A549 (cell line): Measurements from ENCODE around the gene ERO1B. TPM values are rescaled to one million over a fixed set of nuclear protein-coding genes. Genes with fewer than 3 reads are reported as not detected.
A peak's percentile ranks its signal among the peaks of the same experiment; 100 is the strongest.

Experiments
- ATAC-seq, 2 experiments: fragments of 200-7000 bp in 1 of 2; fragments of >200 bp in 1 of 2; cut with Nextera tagmentation in 1 of 2; cut with Tn5 transposase in 1 of 2; 3 replicates each; pipeline versions ENCODE4 v1.8.0 to v1.9.1; 2018 to 2020; ENCODE audit warnings: mild to moderate bottlenecking in 1 of 2, moderate library complexity in 1 of 2
- CTCF ChIA-PET: fragments of 300-600 bp; sonication (Branson Sonifier 250); formaldehyde crosslinking; extraction: SDS; loops from one replicate; lab custom pipeline; 2021; ENCODE audit warnings: antibody characterized with exemption, inconsistent platforms; lab: Yijun Ruan, JAX
- POLR2A ChIA-PET: fragments of 350-600 bp; formaldehyde crosslinking; extraction: SDS; loops from one replicate; lab custom pipeline; 2021; ENCODE audit warnings: antibody characterized with exemption, inconsistent platforms; lab: Yijun Ruan, JAX
- DNase-seq, 2 experiments: peaks; one replicate each; pipeline versions ENCODE4 v3.0.0 to v3.0.0-alpha.2; 2011 to 2016; ENCODE audit warnings: low read depth in 1 of 2, low spot score in 1 of 2
- FAIRE-seq: peaks from 2 replicates; lab custom pipeline; 2011; peaks lifted over from hg19 to GRCh38; lab: Jason Lieb, UNC
- H3K27ac ChIP-seq, 2 experiments: fragments of >200 bp; sonication (Bioruptor Twin); formaldehyde crosslinking; 3 replicates each; pipeline ENCODE4 v1.5.1; 2016 to 2017
- H3K4me1 ChIP-seq: fragments of >200 bp; sonication (Bioruptor Twin); formaldehyde crosslinking; 3 replicates; pipeline ENCODE4 v1.6.1; 2016
- H3K4me2 ChIP-seq: fragments of >200 bp; sonication (Bioruptor Twin); formaldehyde crosslinking; 3 replicates; pipeline ENCODE4 v1.6.1; 2016
- H3K4me3 ChIP-seq: fragments of >200 bp; sonication (Bioruptor Twin); formaldehyde crosslinking; 3 replicates; pipeline ENCODE4 v1.5.1; 2016
- H3K9me3 ChIP-seq: fragments of >200 bp; sonication (Bioruptor Twin); formaldehyde crosslinking; 3 replicates; pipeline ENCODE4 v1.6.1; 2016
- ATOH8 ChIP-seq: fragments of 250-450 bp; sonication (Bioruptor Pico); IDR thresholded peaks from 2 replicates; pipeline ENCODE4 v1.5.0; 2020; ENCODE audit warnings: low read depth, mild to moderate bottlenecking, moderate library complexity
- CBX2 ChIP-seq: fragments of 200-600 bp; sonication (generic); IDR thresholded peaks from 2 replicates; pipeline ENCODE4 v1.6.1; 2016; ENCODE audit warnings: low read depth, mild to moderate bottlenecking, borderline replicate concordance
- CBX8 ChIP-seq: fragments of 200-600 bp; sonication (generic); IDR thresholded peaks from 2 replicates; pipeline ENCODE4 v1.6.1; 2016
- CEBPB ChIP-seq, 2 experiments: fragments of >200 bp in 1 of 2; sonication (Bioruptor Twin) in 1 of 2; formaldehyde crosslinking in 1 of 2; IDR thresholded peaks; 2 replicates each; pipeline ENCODE4 v1.6.1; 2012 to 2016
- E2F6 ChIP-seq: IDR thresholded peaks from 2 replicates; pipeline ENCODE4 v1.6.1; 2012; ENCODE audit warnings: low read depth, borderline replicate concordance
- EHF ChIP-seq: fragments of 250-450 bp; sonication (Bioruptor Pico); IDR thresholded peaks from 2 replicates; pipeline ENCODE4 v1.5.0; 2020; ENCODE audit warnings: mild to moderate bottlenecking
- EHMT2 ChIP-seq: fragments of 200-600 bp; sonication (generic); IDR thresholded peaks from 2 replicates; pipeline ENCODE4 v1.6.1; 2016; ENCODE audit warnings: antibody characterized with exemption, low read depth, mild to moderate bottlenecking, moderate library complexity
- EP300 ChIP-seq, 2 experiments: fragments of >200 bp; sonication (Bioruptor Twin); formaldehyde crosslinking; IDR thresholded peaks; 2 replicates in 1 of 2; 3 replicates in 1 of 2; pipeline ENCODE4 v1.6.1; 2016 to 2017
- ESRRA ChIP-seq: fragments of 150-350 bp; IDR thresholded peaks from 2 replicates; pipeline ENCODE4 v1.6.1; 2014; ENCODE audit warnings: mild to moderate bottlenecking, low read length, borderline replicate concordance
- FOSL2 ChIP-seq, 2 experiments: fragments of 450-650 bp in 1 of 2; fragments of >200 bp in 1 of 2; sonication (Bioruptor Twin) in 1 of 2; formaldehyde crosslinking; IDR thresholded peaks; 2 replicates each; pipeline versions ENCODE4 v1.5.0 to v1.6.1; 2016 to 2020; ENCODE audit warnings: mild to moderate bottlenecking in 1 of 2, moderate library complexity in 1 of 2
- HDAC2 ChIP-seq: fragments of 200-600 bp; sonication (generic); IDR thresholded peaks from 2 replicates; pipeline ENCODE4 v1.6.1; 2016
- HOXA7 ChIP-seq: fragments of 250-450 bp; sonication (Bioruptor Pico); IDR thresholded peaks from 2 replicates; pipeline ENCODE4 v1.5.0; 2020; ENCODE audit warnings: mild to moderate bottlenecking, moderate library complexity
- HOXB5 ChIP-seq: fragments of 250-450 bp; sonication (Bioruptor Pico); IDR thresholded peaks from 2 replicates; pipeline ENCODE4 v1.5.0; 2020; ENCODE audit warnings: mild to moderate bottlenecking, moderate library complexity
- JUN ChIP-seq, 2 experiments: fragments of >200 bp; sonication (Bioruptor Twin); formaldehyde crosslinking; IDR thresholded peaks; 2 replicates in 1 of 2; 3 replicates in 1 of 2; pipeline ENCODE4 v1.6.1; 2016 to 2017
- MAFK ChIP-seq: fragments of 450-650 bp; IDR thresholded peaks from 2 replicates; pipeline ENCODE4 v1.6.1; 2014; ENCODE audit not compliant: partially characterized antibody
- MAZ ChIP-seq: fragments of 150-350 bp; IDR thresholded peaks from 2 replicates; pipeline ENCODE4 v1.6.1; 2014; ENCODE audit warnings: antibody characterized with exemption, low read depth, low read length, borderline replicate concordance
- NR3C1 ChIP-seq: fragments of >200 bp; sonication (Bioruptor Twin); formaldehyde crosslinking; IDR thresholded peaks from 3 replicates; pipeline ENCODE4 v1.6.1; 2017
- POLR2A ChIP-seq: IDR thresholded peaks from 2 replicates; pipeline ENCODE4 v1.6.1; 2012; ENCODE audit warnings: mild to moderate bottlenecking, low read length
- POLR2AphosphoS2 ChIP-seq: conservative IDR thresholded peaks from 2 replicates; pipeline ENCODE4 v1.6.1; 2012; ENCODE audit warnings: low read length, improper control_type of control experiment, inconsistent platforms
- RFX5 ChIP-seq: fragments of 450-650 bp; IDR thresholded peaks from 2 replicates; pipeline ENCODE4 v1.7.1; 2014; ENCODE audit warnings: antibody characterized with exemption, mild to moderate bottlenecking, moderate library complexity
- TFCP2L1 ChIP-seq: fragments of 250-450 bp; sonication (Bioruptor Pico); IDR thresholded peaks from 2 replicates; pipeline ENCODE4 v1.5.0; 2021; ENCODE audit warnings: mild to moderate bottlenecking
- ZFP36 ChIP-seq: fragments of 450-650 bp; IDR thresholded peaks from 2 replicates; pipeline ENCODE4 v1.6.1; 2014; ENCODE audit warnings: borderline replicate concordance; ENCODE audit not compliant: partially characterized antibody
- WGBS: methylation state at CpG from one replicate; pipeline ENCODE4 v1.1.6; 2017; ENCODE audit errors: missing lambda C conversion rate; 5-methylcytosine and 5-hydroxymethylcytosine counted together
- polyA plus RNA-seq, 4 experiments: library from polyadenylated mRNA; depleted of rRNA in 3 of 4; stranded (reverse); fragments of >200 nt; fragmentation: RNase III in 1 of 4; extraction: RNeasy Plus Mini Kit Qiagen cat#74134 plus additional on column Dnase treatment in 1 of 4; gene quantifications; 2 replicates in 3 of 4; 3 replicates in 1 of 4; pipeline ENCODE4 v1.2.3, GENCODE V29; 2011 to 2017
- TF ChIP-seq, protein P1 (sequence below): IDR thresholded peaks from 2 replicates; pipeline ENCODE4 v1.6.1; 2012
- TF ChIP-seq, protein P2 (sequence below): fragments of 150-350 bp; IDR thresholded peaks from 2 replicates; pipeline ENCODE4 v1.6.1; 2014; ENCODE audit warnings: low read depth, mild to moderate bottlenecking, low read length
- TF ChIP-seq, protein P3 (sequence below): fragments of 250-450 bp; sonication (Bioruptor Pico); IDR thresholded peaks from 2 replicates; pipeline ENCODE4 v1.5.0; 2021; ENCODE audit warnings: mild to moderate bottlenecking, moderate library complexity, borderline replicate concordance

The ERO1B gene
- polyA plus RNA-seq, 2 of the 4 experiments (the other 2 are of a cell fraction): 3.2 to 9.8 TPM

- TF ChIP-seq, protein P1, sequence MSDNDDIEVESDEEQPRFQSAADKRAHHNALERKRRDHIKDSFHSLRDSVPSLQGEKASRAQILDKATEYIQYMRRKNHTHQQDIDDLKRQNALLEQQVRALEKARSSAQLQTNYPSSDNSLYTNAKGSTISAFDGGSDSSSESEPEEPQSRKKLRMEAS: no peak
- TF ChIP-seq ATOH8 (CRISPR knock-in tag) (no peak), EP300 (IDR thresholded peaks at IDR 0.05) (no peak), JUN (IDR thresholded peaks at IDR 0.05) (no peak), TFCP2L1 (CRISPR knock-in tag) (no peak), HOXA7 (no peak)
Measured at GRCh38 chr1:236211815-236212214, 69.9 kb downstream of the ERO1B start (continued).

DNA sequence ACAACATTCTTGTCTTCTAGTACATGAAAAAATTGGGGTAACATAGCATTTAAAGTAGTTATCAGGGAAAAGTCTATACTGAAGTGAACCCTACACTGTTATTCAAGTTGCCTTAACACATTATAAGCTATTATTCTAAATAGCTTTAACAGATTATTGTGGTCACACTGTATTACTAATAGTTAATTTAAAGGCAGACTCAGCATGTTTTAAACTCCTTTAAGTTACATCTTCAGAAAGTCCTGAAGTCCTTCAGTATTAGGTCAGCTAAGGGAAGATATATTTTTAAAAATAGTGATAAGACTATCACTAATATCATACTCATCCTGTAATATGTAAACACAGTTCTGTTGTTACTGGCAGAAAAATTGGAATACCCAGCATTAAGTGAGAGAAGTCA, 72.0 kb downstream of the ERO1B start:
- no peak overlapping the region for H3K4me3 ChIP-seq
- FAIRE-seq: no peak

DNA sequence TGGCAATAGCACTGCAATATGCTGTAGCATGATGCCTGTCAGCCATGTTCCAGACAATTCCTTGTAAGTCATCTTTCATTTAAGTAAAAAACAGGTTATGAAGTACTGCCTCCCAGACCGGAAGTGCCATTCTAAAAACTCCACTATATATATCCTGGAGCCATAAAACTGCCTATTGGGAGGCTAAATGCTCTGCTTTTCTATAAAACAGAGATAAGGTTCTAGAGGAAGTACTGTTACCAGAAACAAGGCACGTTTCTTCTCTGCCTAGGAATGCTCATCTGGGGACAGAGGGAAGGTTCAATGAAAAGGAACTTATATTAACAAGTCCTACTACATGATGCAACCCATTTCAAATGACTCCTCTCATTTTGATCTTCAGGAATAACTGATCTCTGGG, 72.6 kb downstream of the ERO1B start:
- peaks cover 5% of the 10 kb centered on the region; the same call in 1 of the 3 replicates for H3K4me1 ChIP-seq
- no peak overlapping the region for H3K27ac ChIP-seq
- H3K4me2 ChIP-seq: no peak overlapping the region
- H3K9me3 ChIP-seq: no peaks in the 10 kb centered on the region
- H3K4me3 ChIP-seq: no peak overlapping the region
- ChIA-PET POLR2A (no interaction called here), CTCF (no interaction called here)
- TF ChIP-seq CBX8: no peak
- TF ChIP-seq NR3C1: no peak
- no peak for TF ChIP-seq POLR2A
- TF ChIP-seq, protein P2, sequence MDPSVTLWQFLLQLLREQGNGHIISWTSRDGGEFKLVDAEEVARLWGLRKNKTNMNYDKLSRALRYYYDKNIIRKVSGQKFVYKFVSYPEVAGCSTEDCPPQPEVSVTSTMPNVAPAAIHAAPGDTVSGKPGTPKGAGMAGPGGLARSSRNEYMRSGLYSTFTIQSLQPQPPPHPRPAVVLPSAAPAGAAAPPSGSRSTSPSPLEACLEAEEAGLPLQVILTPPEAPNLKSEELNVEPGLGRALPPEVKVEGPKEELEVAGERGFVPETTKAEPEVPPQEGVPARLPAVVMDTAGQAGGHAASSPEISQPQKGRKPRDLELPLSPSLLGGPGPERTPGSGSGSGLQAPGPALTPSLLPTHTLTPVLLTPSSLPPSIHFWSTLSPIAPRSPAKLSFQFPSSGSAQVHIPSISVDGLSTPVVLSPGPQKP: no peak
- no peak for TF ChIP-seq ESRRA
- no peak for TF ChIP-seq HOXB5
- TF ChIP-seq CEBPB (IDR thresholded peaks at IDR 0.05): no peak
- TF ChIP-seq FOSL2 (IDR thresholded peaks at IDR 0.05): no peak
- TF ChIP-seq FOSL2 (CRISPR knock-in tag; IDR thresholded peaks at IDR 0.05): no peak
- TF ChIP-seq CBX2: no peak
- ATAC-seq: no peak
- WGBS: 49% methylated on average over 2 of the region's 2 CpGs
- no peak for FAIRE-seq
- no peak for DNase-seq

More for the DNA sequence above, 72.0 kb downstream of the ERO1B start:
- no peak for TF ChIP-seq HDAC2
- no peak for TF ChIP-seq CBX8
- TF ChIP-seq, protein P1: no peak
- TF ChIP-seq MAFK: peak; percentile 7
- TF ChIP-seq, protein P3, sequence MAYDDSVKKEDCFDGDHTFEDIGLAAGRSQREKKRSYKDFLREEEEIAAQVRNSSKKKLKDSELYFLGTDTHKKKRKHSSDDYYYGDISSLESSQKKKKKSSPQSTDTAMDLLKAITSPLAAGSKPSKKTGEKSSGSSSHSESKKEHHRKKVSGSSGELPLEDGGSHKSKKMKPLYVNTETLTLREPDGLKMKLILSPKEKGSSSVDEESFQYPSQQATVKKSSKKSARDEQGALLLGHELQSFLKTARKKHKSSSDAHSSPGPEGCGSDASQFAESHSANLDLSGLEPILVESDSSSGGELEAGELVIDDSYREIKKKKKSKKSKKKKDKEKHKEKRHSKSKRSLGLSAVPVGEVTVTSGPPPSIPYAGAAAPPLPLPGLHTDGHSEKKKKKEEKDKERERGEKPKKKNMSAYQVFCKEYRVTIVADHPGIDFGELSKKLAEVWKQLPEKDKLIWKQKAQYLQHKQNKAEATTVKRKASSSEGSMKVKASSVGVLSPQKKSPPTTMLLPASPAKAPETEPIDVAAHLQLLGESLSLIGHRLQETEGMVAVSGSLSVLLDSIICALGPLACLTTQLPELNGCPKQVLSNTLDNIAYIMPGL: no peak
- Histone ChIP-seq H3K4me2 (no peak overlapping the region), H3K4me1 (no peaks in the 10 kb centered on the region; the same call in 2 of the 3 replicates), H3K9me3 (no peaks in the 10 kb centered on the region), H3K27ac (no peak overlapping the region)
- ChIA-PET POLR2A (no interaction called here), CTCF (no interaction called here)
- ATAC-seq (no peak), DNase-seq (no peak)

DNA sequence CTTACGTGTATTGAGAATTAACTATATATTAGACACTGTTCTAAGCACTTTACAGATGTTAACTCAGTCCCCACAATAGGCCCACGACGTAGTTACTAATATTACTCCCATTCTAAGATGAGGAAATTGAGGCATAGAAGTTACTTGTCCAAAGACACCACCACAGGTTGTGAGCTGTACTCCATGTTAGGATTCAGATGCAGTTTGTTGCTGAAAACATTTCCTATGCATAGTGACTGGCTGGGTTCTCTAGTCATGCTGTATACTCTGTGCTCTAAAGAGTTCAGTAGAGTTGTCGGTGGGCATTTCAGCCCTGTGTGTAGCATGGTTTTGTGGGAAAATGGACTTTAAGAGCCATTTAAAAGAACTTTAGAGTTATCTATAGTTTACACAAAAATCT, 74.2 kb downstream of the ERO1B start:
- 95% methylated on average over 4 of the region's 4 CpGs for WGBS
- DNase-seq: no peak
- Histone ChIP-seq H3K27ac (no peak overlapping the region), H3K4me2 (no peak overlapping the region), H3K9me3 (peaks cover 2% of the 10 kb centered on the region; the same call in 2 of the 3 replicates), H3K4me1 (peaks cover 5% of the 10 kb centered on the region; the same call in 1 of the 3 replicates), H3K4me3 (no peak overlapping the region)
- ChIA-PET CTCF (interaction anchor here (1.4 kb wide), 1 partner anchor 19 kb away, joined by 5 read pairs; no protein-coding TSS in a partner anchor), POLR2A (no interaction called here)
- no peak for TF ChIP-seq CBX2
- TF ChIP-seq, protein P2: no peak
- TF ChIP-seq MAZ: no peak
- no peak for TF ChIP-seq POLR2A
- no peak for TF ChIP-seq JUN (IDR thresholded peaks at IDR 0.05)
- no peak for TF ChIP-seq NR3C1
- no peak for TF ChIP-seq RFX5
- no peak for TF ChIP-seq E2F6
- TF ChIP-seq POLR2AphosphoS2: no peak
- TF ChIP-seq MAFK: no peak
- no peak for TF ChIP-seq ZFP36
- no peak for TF ChIP-seq EHMT2
- no peak for TF ChIP-seq EHF (CRISPR knock-in tag)
- ATAC-seq: no peak
- FAIRE-seq: no peak
